ENCODE measurements around the gene THOC5.

The THOC5 gene

DNA sequence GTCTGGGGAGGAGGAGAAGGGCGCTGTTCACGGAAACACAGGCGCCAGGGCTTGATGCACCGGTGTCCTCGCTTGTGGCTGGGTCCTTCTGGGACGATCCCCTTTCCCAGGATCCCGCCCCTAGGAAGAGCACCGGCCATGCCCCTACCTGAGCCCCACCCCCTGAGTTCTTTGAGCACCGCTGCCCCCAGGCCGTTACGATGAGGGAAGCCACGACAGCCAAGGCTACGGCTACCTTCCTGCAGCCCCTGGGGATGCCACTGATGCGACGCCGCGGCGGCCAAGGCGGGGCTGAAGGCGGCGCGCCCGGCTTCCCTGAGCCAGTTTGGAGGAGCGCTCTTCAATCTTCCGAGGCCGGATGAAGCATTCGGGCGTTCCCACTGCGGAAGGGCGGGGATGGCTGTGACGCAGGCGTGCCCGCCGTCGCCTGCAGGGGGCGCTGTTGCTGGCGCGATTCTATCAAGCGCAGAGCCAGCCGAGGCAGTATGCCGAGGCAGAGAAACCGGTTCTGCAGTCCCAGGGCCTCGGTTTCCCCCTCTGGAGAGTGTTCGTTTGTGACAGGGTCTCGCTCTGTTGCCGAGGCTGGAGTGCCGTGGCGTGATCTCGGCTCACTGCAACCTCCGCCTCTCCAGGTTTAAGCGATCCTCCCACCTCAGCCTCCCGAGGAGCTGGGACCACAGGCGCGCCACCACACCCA, 83.2 kb downstream of the THOC5 start (continued):
- TF ChIP-seq ZNF692 (tag by site-specific recombination; IDR thresholded peaks at IDR 0.05) (peak; percentile 31; the same call in 1 of the 2 replicates), ZNF184 (tag by site-specific recombination; IDR thresholded peaks at IDR 0.05) (no peak), ZNF571 (tag by site-specific recombination; IDR thresholded peaks at IDR 0.05) (no peak), ZNF654 (tag by site-specific recombination; IDR thresholded peaks at IDR 0.05; ENCODE audit: low read depth) (peak; percentile 35; the same call in 1 of the 2 replicates), HOXC10 (CRISPR knock-in tag; IDR thresholded peaks at IDR 0.05) (no peak), KLF8 (tag by site-specific recombination; IDR thresholded peaks at IDR 0.05) (peak; percentile 94), ZFP37 (tag by site-specific recombination; IDR thresholded peaks at IDR 0.05) (0 out of 2 replicates have a peak, but pooled peaks have one; percentile 19), ZBTB8A (tag by site-specific recombination; IDR thresholded peaks at IDR 0.05) (peak; percentile 53; the same call in 1 of the 2 replicates), SP3 (tag by site-specific recombination; IDR thresholded peaks at IDR 0.05) (peak; percentile 83), ZSCAN16 (tag by site-specific recombination; IDR thresholded peaks at IDR 0.05) (no peak), ZNF660 (tag by site-specific recombination; IDR thresholded peaks at IDR 0.05) (peak; percentile 68), ZNF341 (tag by site-specific recombination; IDR thresholded peaks at IDR 0.05; ENCODE audit: low read depth) (peak; percentile 86), PRDM6 (tag by site-specific recombination; IDR thresholded peaks at IDR 0.05) (no peak), ZNF2 (tag by site-specific recombination; IDR thresholded peaks at IDR 0.05) (peak; percentile 91), ZNF169 (tag by site-specific recombination; IDR thresholded peaks at IDR 0.05) (no peak), KLF1 (tag by site-specific recombination; IDR thresholded peaks at IDR 0.05) (peak; percentile 94), ZNF132 (tag by site-specific recombination; IDR thresholded peaks at IDR 0.05; ENCODE audit: borderline replicate concordance) (no peak), ZBTB17 (tag by site-specific recombination; IDR thresholded peaks at IDR 0.05) (peak; percentile 97), SP2 (tag by site-specific recombination; IDR thresholded peaks at IDR 0.05) (peak; percentile 80), ZNF600 (tag by site-specific recombination; IDR thresholded peaks at IDR 0.05) (0 out of 2 replicates have a peak, but pooled peaks have one; percentile 39)
- TF ChIP-seq, protein P1, sequence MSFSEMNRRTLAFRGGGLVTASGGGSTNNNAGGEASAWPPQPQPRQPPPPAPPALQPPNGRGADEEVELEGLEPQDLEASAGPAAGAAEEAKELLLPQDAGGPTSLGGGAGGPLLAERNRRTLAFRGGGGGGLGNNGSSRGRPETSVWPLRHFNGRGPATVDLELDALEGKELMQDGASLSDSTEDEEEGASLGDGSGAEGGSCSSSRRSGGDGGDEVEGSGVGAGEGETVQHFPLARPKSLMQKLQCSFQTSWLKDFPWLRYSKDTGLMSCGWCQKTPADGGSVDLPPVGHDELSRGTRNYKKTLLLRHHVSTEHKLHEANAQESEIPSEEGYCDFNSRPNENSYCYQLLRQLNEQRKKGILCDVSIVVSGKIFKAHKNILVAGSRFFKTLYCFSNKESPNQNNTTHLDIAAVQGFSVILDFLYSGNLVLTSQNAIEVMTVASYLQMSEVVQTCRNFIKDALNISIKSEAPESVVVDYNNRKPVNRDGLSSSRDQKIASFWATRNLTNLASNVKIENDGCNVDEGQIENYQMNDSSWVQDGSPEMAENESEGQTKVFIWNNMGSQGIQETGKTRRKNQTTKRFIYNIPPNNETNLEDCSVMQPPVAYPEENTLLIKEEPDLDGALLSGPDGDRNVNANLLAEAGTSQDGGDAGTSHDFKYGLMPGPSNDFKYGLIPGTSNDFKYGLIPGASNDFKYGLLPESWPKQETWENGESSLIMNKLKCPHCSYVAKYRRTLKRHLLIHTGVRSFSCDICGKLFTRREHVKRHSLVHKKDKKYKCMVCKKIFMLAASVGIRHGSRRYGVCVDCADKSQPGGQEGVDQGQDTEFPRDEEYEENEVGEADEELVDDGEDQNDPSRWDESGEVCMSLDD (tag by site-specific recombination; IDR thresholded peaks at IDR 0.05) = no peak
- TF ChIP-seq, protein P2, sequence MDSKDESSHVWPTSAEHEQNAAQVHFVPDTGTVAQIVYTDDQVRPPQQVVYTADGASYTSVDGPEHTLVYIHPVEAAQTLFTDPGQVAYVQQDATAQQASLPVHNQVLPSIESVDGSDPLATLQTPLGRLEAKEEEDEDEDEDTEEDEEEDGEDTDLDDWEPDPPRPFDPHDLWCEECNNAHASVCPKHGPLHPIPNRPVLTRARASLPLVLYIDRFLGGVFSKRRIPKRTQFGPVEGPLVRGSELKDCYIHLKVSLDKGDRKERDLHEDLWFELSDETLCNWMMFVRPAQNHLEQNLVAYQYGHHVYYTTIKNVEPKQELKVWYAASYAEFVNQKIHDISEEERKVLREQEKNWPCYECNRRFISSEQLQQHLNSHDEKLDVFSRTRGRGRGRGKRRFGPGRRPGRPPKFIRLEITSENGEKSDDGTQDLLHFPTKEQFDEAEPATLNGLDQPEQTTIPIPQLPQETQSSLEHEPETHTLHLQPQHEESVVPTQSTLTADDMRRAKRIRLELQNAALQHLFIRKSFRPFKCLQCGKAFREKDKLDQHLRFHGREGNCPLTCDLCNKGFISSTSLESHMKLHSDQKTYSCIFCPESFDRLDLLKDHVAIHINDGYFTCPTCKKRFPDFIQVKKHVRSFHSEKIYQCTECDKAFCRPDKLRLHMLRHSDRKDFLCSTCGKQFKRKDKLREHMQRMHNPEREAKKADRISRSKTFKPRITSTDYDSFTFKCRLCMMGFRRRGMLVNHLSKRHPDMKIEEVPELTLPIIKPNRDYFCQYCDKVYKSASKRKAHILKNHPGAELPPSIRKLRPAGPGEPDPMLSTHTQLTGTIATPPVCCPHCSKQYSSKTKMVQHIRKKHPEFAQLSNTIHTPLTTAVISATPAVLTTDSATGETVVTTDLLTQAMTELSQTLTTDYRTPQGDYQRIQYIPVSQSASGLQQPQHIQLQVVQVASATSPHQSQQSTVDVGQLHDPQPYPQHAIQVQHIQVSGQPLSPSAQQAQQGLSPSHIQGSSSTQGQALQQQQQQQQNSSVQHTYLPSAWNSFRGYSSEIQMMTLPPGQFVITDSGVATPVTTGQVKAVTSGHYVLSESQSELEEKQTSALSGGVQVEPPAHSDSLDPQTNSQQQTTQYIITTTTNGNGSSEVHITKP (tag by site-specific recombination; IDR thresholded peaks at IDR 0.05) = peak; percentile 97

All from HEK293 (cell line).